ENCODE data around the gene PMEPA1.

Gene PMEPA1

GRCh38 chr20:57711311-57711712 lies 1.5 kb upstream of the PMEPA1 start:
- no peak for DNase-seq

GRCh38 chr20:57710841-57711240 lies 1.0 kb upstream of the PMEPA1 start:
- no peak for DNase-seq

GRCh38 chr20:57708694-57709673 lies 831 bp downstream of the PMEPA1 start:
- no peak for DNase-seq

DNA sequence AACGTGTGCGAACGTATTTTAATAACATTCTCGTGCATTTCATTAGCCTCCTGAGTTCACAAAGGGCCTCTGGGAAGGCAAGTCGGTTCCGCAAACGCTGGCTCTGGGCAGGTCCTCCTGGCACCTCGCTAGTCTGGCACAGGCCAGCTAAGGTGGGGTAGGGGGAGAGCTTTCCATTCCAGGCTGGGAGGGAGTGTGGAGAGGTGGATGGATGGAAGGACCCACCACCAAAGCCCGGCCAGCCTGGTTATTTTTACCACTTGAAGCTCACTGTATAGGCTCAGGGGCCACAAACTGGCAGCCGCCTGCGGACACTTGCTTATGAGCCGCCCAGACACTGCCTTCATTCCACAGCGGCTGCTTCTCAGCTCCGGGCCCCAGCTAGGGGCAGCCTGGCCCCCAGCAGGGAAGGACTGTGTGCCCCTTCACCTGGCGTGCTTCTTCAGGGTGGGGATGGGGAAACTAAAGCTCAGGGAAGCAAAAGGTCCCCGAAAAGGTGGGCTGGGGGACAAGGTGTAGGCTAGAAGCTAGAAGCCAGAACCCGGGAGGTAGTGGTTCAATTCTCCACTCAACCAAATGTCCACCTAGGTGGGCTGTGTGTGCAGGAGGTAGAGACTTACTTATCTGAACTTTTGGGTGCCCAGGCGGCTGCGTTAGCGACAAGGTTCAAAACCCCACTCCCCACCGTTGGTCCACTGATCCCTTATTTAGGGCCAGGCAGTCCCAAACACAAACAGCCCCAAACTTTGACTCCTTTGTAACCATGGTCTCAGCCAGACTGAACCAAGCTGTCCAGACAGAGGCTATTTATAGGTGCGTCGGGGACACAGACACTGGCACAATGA lies 1.7 kb downstream of the PMEPA1 start:
- no peak for DNase-seq

GRCh38 chr20:57707320-57707719 lies 2.5 kb downstream of the PMEPA1 start:
- no peak for DNase-seq

DNA sequence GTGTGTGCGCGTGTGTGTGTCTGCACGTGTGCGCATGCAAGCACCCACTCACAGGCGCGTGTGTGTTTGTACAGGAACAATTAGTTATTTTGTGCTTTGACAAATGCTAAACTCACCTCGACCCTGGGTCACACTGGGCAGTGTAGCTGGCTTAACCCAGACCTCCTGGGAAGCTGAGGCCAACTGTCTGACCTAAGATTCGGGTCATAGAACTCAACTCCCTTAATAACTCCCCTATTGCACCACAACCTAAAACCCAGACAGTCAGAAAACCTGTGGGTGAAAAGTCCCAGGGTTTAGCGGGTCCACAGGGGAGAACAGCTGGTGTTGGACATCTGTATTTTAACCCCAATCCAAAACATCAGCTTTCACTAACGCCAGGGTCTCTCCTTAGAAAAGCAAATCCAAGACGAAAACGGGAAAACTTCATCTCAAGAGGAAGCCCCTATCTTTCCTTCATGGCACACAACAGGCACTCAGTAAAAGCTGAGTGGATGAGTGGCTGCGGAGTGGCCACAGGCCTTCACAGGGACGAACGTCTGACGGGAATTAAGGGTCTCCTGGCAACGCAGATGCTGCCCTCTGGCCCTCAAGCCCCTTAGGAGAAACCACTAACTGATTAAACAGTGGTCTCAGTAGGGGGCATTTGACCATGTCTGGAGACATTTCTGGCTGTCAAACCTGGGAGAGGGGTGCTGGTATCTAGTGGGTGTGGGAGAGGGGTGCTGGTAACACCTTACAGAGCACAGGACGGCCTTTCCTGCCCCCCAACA lies 4.5 kb downstream of the PMEPA1 start:
- no peak for DNase-seq

- DNase-seq: no peak
Measured at GRCh38 chr20:57704245-57704644, 5.6 kb downstream of the PMEPA1 start.

DNA sequence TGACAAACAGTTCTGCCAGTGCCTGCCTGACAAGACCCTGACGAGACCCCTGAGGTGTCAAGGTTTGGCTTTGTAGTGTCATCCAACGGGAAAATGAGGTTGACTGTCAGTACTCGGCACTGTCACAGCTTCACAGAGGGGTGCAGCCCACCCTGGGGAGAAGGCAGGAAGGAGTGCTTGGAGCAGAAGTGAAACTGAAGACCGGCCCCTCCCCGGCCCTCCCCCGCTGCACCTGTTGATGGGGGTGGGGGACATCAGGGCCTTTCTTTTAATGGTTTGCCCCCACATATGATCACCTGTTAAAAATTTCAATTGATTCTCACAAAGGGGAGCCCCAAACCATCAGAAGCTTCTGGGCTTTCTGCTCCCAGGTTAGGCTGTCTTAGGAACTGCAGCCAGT lies 6.8 kb downstream of the PMEPA1 start:
- no peak for DNase-seq

GRCh38 chr20:57702521-57702920 lies 7.3 kb downstream of the PMEPA1 start:
- no peak for DNase-seq

GRCh38 chr20:57702091-57702490 lies 7.7 kb downstream of the PMEPA1 start:
- DNase-seq: no peak

DNA sequence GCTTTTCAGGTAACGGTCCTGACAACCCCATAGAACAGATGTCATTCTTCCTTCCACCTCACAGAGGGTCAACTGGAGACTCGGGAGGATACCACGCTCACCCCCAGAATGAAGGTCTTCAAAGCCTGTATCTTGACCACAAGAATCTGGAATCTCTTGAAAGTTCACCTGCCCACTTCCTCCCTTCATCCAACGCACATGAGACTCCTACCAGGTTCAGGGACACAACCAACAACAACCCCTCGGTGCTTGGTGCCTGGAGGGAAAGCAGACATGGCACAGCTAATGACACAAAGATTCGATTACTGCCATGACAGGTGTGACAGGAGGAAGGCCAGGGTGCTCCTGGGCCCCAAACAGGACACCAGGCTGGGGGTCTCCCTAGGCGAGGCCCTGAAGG lies 8.2 kb downstream of the PMEPA1 start:
- DNase-seq: no peak

DNA sequence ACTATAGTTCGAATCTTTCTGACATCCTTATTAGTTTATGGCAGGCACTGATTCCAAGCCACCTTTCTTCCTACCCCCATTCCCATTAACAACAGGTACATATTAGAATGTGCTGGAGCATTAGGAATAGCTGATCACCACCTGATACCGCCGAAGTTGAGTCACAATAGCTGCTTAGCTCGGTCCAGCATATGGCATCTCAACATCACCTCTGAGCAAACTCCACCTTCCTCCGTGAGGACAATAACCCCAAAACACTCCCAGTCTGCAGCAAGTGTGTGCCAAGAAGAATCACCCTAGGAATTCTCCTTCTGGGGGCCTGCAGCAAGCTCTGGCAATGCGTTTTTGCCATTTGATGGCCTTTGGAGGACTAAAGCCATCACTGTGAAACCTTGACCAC lies 8.7 kb downstream of the PMEPA1 start:
- DNase-seq: no peak

DNA sequence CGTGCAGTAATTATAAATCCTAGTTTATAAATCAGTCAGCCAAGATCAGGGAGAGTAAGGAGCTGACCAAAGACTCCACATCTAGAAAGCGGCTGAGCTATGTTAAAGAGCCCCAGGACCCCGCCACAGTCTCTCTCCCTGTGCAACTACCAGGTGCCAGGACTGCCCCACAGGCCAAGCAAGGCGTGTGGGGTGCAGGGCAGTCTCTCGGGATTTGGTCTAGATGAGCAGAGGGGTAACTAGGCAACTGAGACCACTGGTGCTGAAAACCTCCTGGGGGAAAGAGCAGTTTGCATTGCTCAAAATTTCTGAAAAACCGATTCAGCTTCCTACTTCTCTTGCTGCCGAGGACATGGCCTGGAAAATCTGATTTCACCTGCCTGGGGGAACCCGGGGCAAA lies 10.4 kb downstream of the PMEPA1 start:
- no peak for DNase-seq

- DNase-seq: no peak
Measured at GRCh38 chr20:57698867-57699275, 10.9 kb downstream of the PMEPA1 start.

DNA sequence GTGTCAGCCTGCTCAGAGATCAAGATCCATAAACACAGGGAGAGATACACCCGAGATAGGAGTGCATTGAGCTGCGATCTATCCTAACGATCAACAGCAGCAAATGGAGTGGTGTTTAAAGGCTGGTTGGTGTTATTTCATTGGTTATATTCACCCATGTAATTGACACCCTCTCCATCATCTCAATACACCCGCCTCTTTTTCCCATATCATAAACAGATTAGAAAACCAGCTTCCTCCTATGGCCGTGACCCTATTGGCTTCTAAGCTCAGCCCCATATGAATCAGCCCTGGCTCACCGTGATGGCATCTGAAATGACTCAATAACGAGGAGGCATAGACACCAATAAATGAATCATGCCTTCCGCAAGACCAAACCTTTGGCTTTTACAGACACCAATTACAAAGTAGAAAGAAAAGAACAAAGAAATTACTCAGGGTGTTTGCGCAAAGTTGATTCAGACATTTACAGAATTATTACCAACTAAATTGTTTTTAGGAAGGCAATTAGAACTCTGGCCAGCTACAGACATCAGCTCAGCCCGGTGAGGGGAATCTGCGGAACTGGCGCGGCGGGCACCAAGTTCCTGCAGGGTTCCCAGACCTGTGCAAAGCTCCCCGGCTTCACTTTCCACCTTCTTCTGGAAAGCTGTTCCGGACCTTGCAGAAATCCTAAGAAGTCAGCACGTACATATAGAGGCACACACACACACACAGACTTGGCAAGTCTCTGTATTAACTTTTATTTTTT lies 11.5 kb downstream of the PMEPA1 start:
- no peak for DNase-seq

GRCh38 chr20:57697543-57697942 lies 12.3 kb downstream of the PMEPA1 start:
- DNase-seq: no peak

- DNase-seq: no peak
Measured at GRCh38 chr20:57696401-57696961, 13.3 kb downstream of the PMEPA1 start.

DNA sequence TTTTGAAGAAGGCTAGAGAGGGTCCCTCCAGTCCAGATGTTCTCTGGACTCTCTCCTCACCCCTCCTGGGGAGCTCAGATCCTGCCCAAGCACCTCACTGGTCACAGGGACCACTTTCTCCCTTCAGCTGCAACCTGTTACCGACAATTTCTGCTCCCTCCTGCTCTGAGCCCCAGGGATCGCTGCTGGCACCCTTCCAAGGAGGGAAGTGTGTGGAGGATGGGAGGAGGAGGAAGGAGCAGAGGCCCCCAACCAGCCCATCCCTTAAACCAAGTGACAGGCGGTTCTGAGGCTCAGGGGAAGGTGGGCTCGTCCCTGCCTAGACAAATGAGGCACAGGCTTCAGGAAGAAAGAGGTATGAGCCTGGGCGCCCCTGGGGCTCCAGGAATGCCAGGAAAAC lies 13.9 kb downstream of the PMEPA1 start:
- DNase-seq: no peak

GRCh38 chr20:57695012-57695411 lies 14.8 kb downstream of the PMEPA1 start:
- DNase-seq: no peak

DNA sequence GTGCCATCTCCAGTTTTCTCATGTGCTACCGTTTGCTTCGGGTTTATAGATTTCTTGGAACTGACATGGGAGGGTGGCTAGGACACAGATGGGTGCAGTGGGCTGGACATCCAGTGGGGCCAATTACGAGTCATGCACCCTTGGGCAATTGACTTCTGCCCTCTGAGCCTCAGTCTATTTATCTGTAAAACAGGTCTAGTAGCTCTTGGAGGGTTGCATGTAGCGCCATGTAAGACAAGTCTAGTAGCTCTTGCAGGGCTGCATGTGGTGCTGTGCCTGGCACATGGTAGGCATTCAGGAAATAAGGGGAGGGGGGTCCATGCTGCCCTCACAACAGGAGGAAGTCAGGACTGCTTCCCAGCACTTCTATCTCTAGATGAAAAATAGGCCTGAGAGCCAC lies 15.3 kb downstream of the PMEPA1 start:
- no peak for DNase-seq

DNA sequence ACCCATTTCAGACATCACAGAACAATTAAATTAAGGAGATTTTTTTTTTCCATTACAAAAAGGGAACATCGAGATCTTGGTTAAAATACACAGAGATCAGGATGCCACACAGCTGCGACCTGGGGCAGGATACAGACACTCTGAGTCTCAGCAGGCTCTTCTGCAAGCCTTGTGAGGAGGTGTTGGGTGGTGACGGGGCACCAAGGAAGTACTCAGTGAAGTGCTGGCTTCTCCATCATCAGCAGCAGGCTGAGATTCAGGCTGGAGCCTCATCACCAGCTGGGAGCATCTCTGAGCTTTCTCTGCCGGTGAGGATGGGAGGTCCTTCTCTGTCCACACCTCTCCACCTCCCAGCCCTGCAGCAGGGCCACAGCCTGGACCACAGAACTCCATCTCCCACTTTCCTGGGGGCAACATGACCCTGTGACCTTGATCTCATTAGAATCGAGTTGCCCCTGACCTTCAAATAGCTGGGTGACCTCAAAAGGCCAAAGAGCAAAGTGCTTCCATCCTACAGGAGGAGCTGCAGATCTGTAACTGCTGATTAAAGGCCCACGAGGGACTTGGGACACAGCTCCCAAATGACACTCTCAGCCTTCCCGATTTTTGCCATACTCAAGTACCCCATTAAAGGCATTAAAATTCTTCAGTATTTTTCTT lies 16.0 kb downstream of the PMEPA1 start:
- no peak for DNase-seq
